T-helper 2 cell treated with Interferon-gamma antibody and Interleukin-4, amounts not matched to agents 100 ng/mL and 5 ng/mL, for 36 hours (primary cell): ENCODE results near the gene SLCO6A1. TPM values are rescaled to one million over a fixed set of nuclear protein-coding genes. Genes with fewer than 3 reads are reported as not detected.
"Not testable (repeated sequence)": the region's sequence is repeated elsewhere in the genome, so short reads cannot be mapped to it uniquely, and the experiment has no call there.

ENCODE experiments used
- intact Hi-C: fragments of 100-400 bp; cut with micrococcal nuclease; formaldehyde crosslinking; loops from one replicate; pipeline ENCODE4 v1.15.1; 2023
- total RNA-seq: library from RNA; stranded (reverse); gene quantifications from 2 replicates; pipeline ENCODE4 v1.2.3, GENCODE V29; 2022

Gene SLCO6A1, protein sequence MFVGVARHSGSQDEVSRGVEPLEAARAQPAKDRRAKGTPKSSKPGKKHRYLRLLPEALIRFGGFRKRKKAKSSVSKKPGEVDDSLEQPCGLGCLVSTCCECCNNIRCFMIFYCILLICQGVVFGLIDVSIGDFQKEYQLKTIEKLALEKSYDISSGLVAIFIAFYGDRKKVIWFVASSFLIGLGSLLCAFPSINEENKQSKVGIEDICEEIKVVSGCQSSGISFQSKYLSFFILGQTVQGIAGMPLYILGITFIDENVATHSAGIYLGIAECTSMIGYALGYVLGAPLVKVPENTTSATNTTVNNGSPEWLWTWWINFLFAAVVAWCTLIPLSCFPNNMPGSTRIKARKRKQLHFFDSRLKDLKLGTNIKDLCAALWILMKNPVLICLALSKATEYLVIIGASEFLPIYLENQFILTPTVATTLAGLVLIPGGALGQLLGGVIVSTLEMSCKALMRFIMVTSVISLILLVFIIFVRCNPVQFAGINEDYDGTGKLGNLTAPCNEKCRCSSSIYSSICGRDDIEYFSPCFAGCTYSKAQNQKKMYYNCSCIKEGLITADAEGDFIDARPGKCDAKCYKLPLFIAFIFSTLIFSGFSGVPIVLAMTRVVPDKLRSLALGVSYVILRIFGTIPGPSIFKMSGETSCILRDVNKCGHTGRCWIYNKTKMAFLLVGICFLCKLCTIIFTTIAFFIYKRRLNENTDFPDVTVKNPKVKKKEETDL
- not detected in 2 replicates for total RNA-seq

DNA sequence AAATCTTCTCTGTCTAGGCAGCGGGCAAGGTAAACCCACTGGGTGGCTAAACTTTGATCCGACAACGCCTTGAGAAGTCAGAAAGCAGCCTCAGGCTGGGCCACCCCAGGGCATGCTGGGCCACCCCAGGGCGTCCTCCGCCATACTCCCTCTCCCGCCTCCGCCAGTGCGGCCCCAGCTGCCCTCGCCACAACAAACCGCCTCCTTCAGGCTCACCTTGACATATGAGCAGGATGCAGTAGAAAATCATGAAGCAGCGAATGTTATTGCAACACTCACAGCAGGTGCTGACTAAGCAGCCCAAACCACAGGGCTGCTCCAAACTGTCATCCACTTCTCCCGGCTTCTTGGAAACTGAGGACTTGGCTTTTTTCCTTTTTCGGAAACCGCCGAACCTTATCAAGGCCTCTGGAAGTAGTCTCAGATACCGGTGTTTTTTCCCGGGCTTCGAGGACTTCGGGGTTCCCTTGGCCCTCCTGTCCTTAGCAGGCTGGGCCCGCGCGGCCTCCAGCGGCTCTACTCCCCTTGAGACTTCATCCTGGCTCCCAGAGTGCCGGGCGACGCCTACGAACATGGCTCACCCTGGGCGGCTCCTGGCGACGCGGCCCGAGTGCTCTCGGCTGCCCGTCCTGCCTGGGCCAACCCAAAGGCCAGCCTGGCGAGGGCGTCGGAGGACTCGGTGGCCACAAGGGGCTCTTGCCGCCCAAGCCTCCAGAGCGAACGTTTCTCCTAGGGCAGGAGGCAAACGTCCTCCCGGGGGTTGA, at the start of gene SLCO6A1:
TSS of gene SLCO6A1 (minus strand) at position 731 of the 764 bp plus-strand sequence. CDS start at position 574, 157 bp downstream.
- intact Hi-C loops: no loop called here

DNA sequence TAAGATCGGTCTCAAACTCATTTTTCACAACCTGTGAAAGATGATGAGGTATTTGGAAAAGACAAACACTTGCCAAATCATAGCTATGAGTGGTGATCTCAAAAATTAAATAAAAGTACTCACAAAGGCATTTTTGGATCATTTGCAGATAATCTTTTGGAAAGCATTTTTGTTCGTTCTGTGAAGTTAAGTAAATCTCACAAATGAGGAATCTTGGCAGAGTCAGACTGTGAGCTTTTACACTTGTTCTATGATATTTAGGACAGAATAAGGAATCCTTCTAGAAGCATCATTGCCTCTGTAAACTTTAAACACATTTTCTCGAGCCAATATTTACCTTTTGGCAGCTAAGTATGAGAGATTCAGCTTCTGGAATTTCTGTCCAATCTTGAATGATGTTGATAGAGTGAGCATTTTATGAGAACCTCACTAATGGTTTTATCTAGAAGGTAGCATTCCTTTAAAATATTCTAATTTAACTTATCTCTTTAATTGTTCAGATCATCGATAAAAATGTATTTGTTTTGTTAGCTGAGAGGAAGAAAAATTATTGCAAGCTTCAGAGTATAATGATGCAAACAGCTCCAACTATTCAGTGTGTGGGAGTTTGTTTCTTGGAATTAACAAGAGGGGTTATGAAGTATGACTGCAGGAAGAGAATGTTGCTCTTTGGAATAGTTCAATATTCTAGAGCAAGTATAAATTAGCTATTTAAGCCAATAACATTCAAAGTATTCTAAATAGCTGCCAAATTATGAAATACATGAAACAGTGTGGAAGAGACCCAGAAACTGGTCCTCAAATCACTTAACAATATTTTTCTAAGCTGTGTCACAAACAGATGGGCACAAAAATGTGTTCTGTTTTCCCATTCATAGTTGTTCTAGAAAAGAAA, 48.6 kb upstream of the SLCO6A1 start:
- intact Hi-C loops: no loop called here

DNA sequence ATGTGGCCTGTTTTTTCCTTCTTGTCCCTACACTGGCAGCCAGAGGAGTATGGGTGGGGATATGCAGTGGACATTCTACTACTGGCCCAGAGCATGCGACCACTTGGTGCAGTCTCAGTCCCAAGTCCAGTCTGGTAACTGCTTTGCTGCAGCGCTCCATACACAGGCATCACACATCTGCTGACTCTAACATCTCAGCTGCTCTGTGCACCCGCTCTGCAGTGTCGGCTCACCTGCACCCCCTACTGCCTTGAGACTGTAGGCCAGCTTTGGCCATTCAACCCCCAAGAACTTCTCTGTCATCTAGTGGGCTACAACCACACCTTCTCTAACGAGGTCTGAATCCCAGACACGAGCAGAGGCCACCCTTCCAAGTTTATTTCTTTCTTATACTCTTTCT, 46.4 kb upstream of the SLCO6A1 start:
- intact Hi-C loops: no loop called here

DNA sequence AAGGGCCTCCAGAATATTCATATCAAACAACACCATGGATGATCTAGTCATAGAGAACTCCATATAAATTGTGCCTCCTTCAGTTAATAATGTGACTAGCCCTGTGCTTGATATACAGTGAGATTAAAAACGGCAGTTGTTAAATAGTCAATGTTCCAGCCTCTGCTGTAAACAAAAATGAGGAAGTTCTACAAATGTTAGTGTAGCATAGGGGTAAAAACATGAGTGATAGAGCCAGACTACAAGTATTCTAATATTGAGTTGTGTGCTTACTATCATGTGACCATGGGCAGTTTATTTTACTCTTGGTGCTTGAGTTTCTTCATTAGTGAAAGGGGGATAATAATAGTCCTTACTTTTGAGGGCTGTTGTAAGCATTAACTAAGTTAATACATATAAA, 43.3 kb upstream of the SLCO6A1 start:
- intact Hi-C loops: no loop called here

DNA sequence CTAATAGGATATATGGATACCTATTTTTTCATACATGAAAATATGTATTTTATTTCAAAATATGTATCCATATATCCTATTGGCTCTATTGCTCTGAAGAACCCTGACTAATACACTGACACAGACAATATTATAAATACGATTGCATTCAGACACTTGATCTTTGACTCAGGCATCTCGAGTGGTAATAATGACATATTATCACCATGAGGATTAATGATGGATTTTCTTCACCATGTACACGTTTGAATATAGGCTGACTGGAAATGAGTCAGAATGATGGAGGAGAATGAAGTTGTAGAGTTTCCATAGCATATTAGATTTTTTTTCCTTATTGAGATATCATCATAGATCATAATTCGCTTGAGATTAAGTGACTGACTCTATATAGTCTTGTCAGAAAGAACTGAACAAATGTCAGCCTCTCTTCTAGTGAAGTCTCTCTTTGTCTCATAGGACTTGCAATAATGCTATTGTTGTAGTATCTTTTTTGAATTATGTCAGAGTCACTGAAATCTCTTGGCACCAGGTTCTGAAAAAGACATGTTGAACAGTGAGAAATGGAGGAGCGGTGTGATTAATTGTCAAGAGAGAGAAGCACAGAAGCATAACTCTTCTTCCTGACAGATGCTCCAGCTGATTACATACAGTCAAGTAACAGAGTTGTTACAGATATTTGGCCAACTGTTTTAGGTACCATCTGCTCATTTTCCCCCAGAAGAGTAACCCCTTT, 41.4 kb upstream of the SLCO6A1 start:
- intact Hi-C loops: no loop called here

DNA sequence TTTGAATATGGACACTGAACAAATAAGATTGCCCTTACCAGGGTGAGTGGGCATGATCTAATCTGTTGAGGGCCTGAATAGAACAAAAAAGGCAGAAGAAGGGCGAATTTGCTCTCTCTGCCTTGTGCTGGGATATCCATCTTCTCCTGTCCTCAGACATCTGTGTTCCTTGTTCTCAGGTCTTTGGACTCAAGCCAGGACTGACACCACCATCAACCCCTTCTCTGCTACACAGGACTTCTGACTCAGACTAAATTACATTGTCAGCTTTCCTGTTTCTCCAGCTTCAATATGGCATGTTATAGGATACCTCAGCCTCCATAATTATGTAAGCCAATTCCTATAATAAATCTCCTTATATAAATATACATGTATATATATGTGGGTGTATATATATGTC, 40.8 kb upstream of the SLCO6A1 start:
- intact Hi-C loops: no loop called here

DNA sequence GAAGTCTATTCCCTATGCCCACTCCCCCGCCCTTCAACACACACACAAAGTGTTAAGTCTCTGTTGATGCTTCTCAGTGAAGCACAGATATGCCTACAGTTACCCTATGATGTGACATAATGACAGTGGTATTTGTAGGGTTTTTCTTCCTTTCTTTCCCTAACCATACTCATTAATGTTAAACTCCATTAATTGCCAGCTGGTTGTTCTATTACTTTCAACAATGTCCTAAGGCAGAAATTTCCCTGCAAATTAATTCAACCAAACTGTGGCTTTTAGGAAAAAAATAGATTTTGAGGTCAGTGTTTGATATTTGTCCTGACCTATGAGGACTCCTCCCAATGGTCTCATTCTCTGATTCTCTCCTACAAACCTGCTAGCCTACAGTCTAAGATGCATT, 38.2 kb upstream of the SLCO6A1 start:
- intact Hi-C loops: no loop called here

DNA sequence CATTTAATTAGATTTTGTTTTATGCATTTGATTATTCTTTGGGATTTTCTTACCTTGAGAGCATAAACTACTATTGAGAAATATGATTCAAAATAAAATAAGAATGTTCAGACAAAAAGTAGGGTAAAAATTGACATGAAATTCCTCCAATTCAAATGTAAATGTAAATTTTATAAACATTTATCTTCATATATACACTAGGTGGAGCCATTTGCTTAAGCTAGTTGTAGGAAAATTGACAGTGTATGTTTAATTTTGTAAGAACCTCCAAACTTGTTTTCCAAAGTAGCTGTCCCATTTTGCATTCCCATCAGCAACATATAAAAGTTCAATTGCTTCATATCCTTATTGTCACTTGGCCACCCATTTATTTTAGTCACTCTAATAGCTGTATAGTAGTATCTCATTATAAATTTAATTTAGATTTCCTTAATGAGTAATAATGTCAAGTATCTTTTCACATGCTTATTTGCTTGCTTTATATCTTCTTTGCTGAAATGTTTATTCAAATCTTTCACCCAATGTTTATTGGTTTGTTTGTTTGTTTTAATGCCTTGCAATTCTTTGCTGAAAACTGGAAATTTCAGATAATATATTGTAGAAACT, 37.6 kb upstream of the SLCO6A1 start:
- intact Hi-C loops: loop anchor here (1.0 kb wide), 1 partner anchor 688 kb away; no protein-coding TSS in a partner anchor

DNA sequence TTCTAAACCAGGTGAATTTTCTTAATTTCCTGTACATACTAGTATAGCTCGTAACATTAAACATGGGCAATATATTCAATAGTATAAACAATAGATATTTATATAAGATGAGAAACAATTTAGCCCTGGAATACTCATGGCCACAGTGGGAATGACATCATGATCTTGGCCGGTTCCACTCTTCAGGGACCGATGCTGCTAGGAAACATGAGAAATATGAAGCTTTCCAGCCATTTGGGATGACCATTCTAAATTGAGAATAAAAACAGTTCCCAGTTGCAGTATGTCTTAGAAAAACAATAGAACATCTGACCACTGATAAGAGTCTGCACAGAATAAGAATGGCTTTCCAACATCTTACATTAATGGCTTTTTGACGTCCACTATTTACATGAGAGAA, 33.3 kb upstream of the SLCO6A1 start:
- intact Hi-C loops: no loop called here

DNA sequence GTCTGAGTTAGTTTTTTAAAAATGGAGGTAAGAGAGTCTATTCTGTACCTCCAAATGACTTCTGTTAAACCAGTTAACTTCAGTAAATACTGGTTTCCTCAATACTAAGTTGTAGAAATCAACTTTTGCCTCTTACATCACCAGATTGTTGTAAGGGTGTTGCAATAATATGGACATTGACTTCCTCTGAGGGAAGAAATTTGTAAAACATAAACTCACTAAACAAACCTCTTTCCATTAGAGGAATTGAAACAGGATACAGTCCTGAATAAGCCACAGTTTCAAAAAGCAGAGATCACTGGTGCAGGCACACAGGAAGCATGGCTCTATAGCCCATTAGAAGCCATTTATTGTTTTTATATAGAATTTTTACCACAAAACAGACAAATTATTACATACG, 32.7 kb upstream of the SLCO6A1 start:
- intact Hi-C loops: no loop called here

DNA sequence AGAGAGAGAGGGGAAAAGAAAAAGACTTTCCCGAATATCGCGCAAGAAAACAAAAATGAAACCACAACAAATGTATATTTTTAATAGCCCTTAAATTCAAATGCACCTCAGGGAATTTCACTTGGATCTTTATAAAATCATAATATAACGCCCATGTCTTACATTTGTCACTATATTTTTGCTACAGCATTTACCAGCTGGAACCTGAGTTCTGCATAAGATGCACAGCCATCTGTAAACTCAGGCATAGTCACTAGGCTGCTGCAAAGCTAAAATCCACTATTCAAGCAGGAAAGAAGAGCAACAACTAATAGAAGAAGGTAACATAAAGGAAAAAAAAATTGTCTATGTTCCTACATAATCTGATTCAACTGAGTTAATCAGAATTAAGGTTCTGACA, 30.6 kb upstream of the SLCO6A1 start:
- intact Hi-C loops: no loop called here

DNA sequence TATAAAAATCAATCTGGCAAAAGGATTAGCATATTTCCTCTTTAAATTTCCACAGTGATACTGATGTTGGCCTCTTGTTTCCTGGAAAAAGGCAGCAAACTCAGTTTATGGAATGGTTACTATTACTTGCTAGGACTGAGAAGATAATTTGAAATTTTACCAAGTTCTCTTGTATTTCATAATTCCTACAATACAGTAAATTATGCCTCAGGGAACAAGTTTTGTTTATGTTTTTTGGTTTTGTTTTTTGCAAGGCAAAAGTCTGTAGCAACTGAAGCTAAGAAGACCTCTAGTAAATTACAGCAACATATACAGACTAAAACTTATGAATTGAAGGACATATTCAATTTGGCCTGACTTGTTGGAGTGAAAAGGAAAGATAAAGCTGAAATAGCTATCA, 30.2 kb upstream of the SLCO6A1 start:
- intact Hi-C loops: no loop called here

DNA sequence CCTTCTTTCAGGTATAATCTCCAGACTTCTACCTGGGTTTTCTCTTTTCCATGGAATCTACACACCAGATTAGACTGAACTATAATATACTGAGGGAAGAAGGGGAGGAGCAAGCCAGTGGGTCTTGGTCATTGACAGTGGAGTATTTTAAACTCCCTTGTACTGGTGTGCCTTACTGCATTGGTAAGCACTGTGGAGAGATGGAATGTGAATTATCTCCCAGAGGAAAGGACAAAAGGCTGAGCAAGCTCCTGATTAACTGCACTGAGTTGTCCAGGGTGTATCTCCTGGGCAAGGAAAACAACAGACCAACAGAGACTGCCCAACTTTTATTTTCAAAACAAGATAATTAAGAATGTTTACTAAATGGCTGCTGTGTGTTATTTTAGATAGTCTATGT, 29.8 kb upstream of the SLCO6A1 start:
- intact Hi-C loops: no loop called here

DNA sequence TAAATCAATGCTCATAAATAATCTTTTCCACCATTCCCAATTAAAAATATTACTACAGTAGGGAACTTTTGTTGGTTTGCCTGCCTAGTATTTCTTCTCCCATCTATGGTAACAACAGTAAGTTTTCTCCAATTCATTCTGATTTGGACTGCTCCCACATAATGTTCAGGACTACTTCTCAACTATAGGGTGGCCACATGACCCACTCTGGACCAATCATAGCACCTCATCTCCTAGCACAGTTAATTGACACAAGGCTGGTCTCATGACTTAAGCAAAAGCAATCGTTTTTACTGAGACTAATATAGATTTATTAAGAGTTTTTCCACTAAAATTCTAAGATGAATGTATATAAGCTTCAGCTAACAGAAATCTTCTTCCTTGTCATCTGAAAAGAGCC, 28.7 kb upstream of the SLCO6A1 start:
- intact Hi-C loops: no loop called here

DNA sequence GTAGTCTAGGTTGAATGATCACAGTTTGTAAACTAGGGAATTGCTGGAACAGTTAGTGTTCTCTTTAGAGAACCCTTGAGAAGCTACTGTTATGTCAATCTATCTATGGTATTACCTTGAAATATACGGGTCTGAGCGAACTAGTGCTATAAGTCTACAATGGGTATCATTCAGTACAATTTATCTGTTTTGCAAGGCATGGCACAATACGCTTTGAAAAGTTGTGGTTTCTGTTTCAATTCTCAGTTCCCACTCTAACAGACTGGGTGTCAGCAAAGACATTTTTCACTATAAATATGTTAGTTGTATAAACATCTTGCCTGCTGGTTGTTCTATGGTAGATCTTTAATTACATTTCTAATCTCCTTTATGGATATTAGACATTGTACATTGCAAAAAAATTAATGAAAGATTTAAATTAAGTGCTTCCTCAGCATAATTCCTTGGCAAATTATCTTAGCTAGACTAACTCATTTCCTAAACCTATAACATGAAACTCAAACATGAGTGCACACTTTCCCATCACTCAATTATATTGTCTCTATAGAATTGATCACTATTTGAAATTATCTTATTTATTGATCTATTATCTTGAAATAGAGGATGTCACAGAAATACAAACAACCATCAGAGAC, 24.9 kb upstream of the SLCO6A1 start:
- intact Hi-C loops: no loop called here

DNA sequence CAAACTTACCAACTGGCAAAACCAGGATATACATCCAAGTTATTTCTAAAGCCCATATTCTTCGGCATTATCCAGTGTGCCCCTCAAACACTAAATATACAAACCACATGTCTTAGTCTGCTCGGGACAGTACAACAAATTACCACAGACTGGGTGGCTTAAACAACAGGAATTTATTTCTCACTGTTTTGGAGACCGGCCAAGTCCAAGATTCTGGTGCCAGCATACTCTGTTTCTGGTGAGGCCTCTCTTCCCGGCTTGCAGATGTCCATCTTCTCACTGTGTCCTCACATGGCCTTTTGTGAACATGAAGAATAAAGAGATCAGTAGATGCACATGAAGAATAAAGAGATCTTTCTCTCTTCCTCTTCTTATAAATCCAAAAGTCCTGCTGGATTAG, 12.9 kb upstream of the SLCO6A1 start:
- intact Hi-C loops: no loop called here

DNA sequence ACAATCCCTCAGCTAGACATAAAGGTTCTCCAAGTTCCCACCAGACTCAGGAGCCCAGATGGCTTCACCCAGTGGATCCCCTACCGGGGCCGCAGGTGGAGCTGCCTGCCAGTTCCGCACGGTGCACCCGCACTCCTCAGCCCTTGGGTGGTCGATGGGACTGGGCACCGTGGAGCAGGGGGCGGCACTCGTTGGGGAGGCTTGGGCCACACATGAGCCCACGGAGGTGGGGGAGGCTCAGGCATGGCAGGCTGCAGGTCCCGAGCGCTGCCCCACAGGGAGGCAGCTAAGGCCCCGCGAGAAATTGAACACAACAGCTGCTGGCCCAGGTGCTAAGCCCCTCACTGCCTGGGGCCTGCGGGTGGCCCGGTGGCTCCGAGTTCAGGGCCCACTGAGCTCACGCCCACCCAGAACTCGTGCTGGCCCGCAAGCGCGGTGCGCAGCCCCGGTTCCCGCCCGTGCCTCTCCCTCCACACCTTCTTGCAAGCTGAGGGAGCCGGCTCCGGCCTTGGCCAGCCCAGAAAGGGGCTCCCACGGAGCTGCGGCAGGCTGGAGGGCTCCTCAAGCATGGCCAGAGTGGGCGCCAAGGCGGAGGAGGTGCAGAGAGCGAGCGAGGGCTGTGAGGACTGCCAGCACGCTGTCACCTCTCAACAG, 7.4 kb downstream of the SLCO6A1 start:
- intact Hi-C loops: not testable (repeated sequence)

DNA sequence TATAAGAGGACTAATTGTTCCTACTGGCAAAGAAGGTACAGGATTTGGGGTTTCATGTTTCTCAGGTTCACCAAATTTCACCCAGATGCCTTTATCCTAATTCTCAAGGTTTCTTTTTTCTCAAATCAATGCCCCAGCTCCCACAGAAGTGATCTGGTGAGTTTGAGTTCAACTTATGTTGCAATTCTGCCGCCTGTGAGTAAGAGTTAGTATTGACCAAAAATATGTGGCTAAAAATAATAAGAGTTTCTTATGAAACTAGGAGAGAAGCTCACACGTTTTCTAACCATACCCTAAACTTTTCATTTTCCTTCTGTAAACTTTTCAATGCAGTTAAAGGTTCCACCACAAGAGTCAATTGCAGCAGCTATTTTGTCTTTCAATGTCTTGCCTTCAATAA, 15.1 kb downstream of the SLCO6A1 start:
- intact Hi-C loops: no loop called here
